Fibroblast of lung (primary cell): ENCODE results near the gene SNRNP48.

Experiments used
- EZH2 ChIP-seq: IDR thresholded peaks from 2 replicates; pipeline ENCODE4 v1.5.1; 2012; ENCODE audit warnings: low read length, control low read depth, mild to moderate bottlenecking; ENCODE audit errors: missing control alignments
- TF ChIP-seq, protein P1 (sequence below), 2 donors: IDR thresholded peaks in 1 of 2; conservative IDR thresholded peaks in 1 of 2; 1 replicate in 1 of 2; 2 replicates in 1 of 2; pipeline ENCODE4 v1.5.1; 2011 to 2012; ENCODE audit warnings: low read length in 2 of 2, control low read depth in 1 of 2, inconsistent platforms in 1 of 2, low read depth in 1 of 2, mild to moderate bottlenecking in 1 of 2

DNA sequence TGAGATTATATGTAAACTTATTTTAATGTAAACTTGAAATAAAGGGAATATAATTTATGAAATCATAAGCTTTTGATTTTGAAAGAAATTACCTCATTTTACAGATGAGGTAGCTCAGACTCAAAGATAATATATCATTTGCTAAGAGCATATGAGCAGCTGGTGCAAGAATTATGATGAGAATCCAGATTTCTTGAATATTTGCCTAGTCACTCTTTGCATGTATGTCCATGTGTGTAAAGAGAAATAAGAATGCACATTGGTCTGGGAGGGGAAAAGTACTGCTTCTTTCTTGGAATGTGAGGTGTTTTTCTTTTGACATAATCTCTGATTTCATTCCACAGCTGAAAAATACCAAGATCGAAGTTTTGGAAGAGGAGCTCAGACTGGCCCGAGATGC is 11.1 kb upstream of the SNRNP48 start:
- TF ChIP-seq, protein P1, sequence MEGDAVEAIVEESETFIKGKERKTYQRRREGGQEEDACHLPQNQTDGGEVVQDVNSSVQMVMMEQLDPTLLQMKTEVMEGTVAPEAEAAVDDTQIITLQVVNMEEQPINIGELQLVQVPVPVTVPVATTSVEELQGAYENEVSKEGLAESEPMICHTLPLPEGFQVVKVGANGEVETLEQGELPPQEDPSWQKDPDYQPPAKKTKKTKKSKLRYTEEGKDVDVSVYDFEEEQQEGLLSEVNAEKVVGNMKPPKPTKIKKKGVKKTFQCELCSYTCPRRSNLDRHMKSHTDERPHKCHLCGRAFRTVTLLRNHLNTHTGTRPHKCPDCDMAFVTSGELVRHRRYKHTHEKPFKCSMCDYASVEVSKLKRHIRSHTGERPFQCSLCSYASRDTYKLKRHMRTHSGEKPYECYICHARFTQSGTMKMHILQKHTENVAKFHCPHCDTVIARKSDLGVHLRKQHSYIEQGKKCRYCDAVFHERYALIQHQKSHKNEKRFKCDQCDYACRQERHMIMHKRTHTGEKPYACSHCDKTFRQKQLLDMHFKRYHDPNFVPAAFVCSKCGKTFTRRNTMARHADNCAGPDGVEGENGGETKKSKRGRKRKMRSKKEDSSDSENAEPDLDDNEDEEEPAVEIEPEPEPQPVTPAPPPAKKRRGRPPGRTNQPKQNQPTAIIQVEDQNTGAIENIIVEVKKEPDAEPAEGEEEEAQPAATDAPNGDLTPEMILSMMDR (conservative IDR thresholded peaks at IDR 0.05 in 1 of 2, IDR thresholded peaks at IDR 0.05 in 1 of 2; ENCODE audit: low read depth in 1 of 2, low read length in 2 of 2) = no peak
- no peak for TF ChIP-seq EZH2
